Measurements from ENCODE around the gene CLSTN3. TPM values are rescaled to one million over a fixed set of nuclear protein-coding genes. Genes with fewer than 3 reads are reported as not detected.

Gene CLSTN3
- polyA plus RNA-seq, 1 of the 3 experiments (the other 2 are of a cell fraction), result 12.7 TPM

- Histone ChIP-seq H3K4me3 (ENCODE audit: low read depth in 2 of 2, low read length in 1 of 2) (no peak overlapping the region), H3K9me2 (no peaks in the 10 kb centered on the region), H2AFZ (ENCODE audit: low read depth) (no peak overlapping the region), H3F3A (replicated peaks; ENCODE audit: insufficient read depth) (no peaks in the 10 kb centered on the region), H3K79me2 (ENCODE audit: insufficient read depth) (no peaks in the 10 kb centered on the region), H3K27ac (ENCODE audit: low read depth in 2 of 2, low read length in 1 of 2) (no peak overlapping the region), H3K9ac (no peak overlapping the region), H3K27me3 (ENCODE audit: insufficient read depth) (no peaks in the 10 kb centered on the region), H4K20me1 (ENCODE audit: insufficient read depth) (no peaks in the 10 kb centered on the region), H3K4me2 (no peak overlapping the region), H3K4me1 (ENCODE audit: control insufficient read depth in 1 of 2, insufficient read depth in 2 of 2, low read depth in 1 of 2, low read length in 1 of 2) (no peaks in the 10 kb centered on the region), H3K9me3 (no peaks in the 10 kb centered on the region), H3K36me3 (replicated peaks in 1 of 2; ENCODE audit: control insufficient read depth in 1 of 2, insufficient read depth in 2 of 2, low read length in 1 of 2) (peaks cover 0 to 7% of the 10 kb centered on the region in 2 experiments)
- DNase-seq, result no peak
- POLR2A ChIA-PET, result no interaction called here
- WGBS (ENCODE audit: low lambda C conversion rate), result 71% methylated on average over 6 of the region's 7 CpGs
- TF ChIP-seq POLR2AphosphoS5 (IDR thresholded peaks at IDR 0.05; ENCODE audit: low read depth, low read length) (no peak), IRF3 (IDR thresholded peaks at IDR 0.05; ENCODE audit: low read depth, low read length) (no peak), SMC3 (IDR thresholded peaks at IDR 0.05; ENCODE audit: low read depth, low read length) (no peak), RFX5 (IDR thresholded peaks at IDR 0.05; ENCODE audit: low read length) (no peak), ZBTB33 (IDR thresholded peaks at IDR 0.05; ENCODE audit: borderline replicate concordance, low read depth) (no peak), NFIC (IDR thresholded peaks at IDR 0.05; ENCODE audit: borderline replicate concordance) (no peak), FOSL2 (IDR thresholded peaks at IDR 0.05; ENCODE audit: borderline replicate concordance, low read depth) (no peak), USF2 (IDR thresholded peaks at IDR 0.05; ENCODE audit: borderline replicate concordance, low read depth, low read length) (no peak), CTCF (IDR thresholded peaks at IDR 0.05) (no peak), NRF1 (IDR thresholded peaks at IDR 0.05; ENCODE audit: low read depth, low read length) (no peak), RCOR1 (IDR thresholded peaks at IDR 0.05; ENCODE audit: low read length) (no peak), TAF1 (IDR thresholded peaks at IDR 0.05; ENCODE audit: borderline replicate concordance, low read depth, low read length) (no peak), EP300 (IDR thresholded peaks at IDR 0.05; ENCODE audit: borderline replicate concordance in 1 of 2, low read depth in 1 of 2, low read length in 1 of 2) (no peak), FOXJ3 (CRISPR knock-in tag; IDR thresholded peaks at IDR 0.05) (no peak), SIN3A (IDR thresholded peaks at IDR 0.05; ENCODE audit: borderline replicate concordance, low read depth, low read length) (no peak), RAD21 (IDR thresholded peaks at IDR 0.05; ENCODE audit: low read length) (no peak), TEAD4 (IDR thresholded peaks at IDR 0.05; ENCODE audit: borderline replicate concordance, insufficient read depth) (no peak), MAX (IDR thresholded peaks at IDR 0.05; ENCODE audit: low read depth) (no peak)
- CTCF ChIA-PET, result interaction anchor here (0.7 to 3.9 kb wide), 11 partner anchors 10 to 275 kb away, joined by 3 to 33 read pairs (median 6); partner anchors contain the start of genes C1S, CLSTN3 and PEX5
Measured at GRCh38 chr12:7141351-7142005, 11.3 kb downstream of the CLSTN3 start.

Data from SK-N-SH (cell line).